AG04449 (cell line): ENCODE measurements around the gene PPP2R5D.
"Not testable (repeated sequence)": the region's sequence is repeated elsewhere in the genome, so short reads cannot be mapped to it uniquely, and the experiment has no call there.

ENCODE experiments used
- CTCF ChIA-PET: fragments of 350-600 bp; formaldehyde crosslinking; extraction: SDS; loops from one replicate; lab custom pipeline; 2021; ENCODE audit warnings: antibody characterized with exemption; lab: Yijun Ruan, JAX
- POLR2A ChIA-PET: fragments of 400-600, 350-600 bp; formaldehyde crosslinking; extraction: SDS; loops from one replicate; lab custom pipeline; 2020; ENCODE audit warnings: antibody characterized with exemption, inconsistent platforms; lab: Yijun Ruan, JAX
- DNase-seq: peaks from one replicate; pipeline ENCODE4 v3.0.0-alpha.2; 2010; ENCODE audit warnings: low read depth, low spot score
- H3K4me3 ChIP-seq: 2 replicates; pipeline ENCODE4 v1.5.1; 2011; ENCODE audit warnings: low read depth, mild to moderate bottlenecking, control low read depth, low read length
- CTCF ChIP-seq: IDR thresholded peaks from one replicate; pipeline ENCODE4 v1.5.1; 2011; ENCODE audit warnings: mild to moderate bottlenecking, moderate library complexity, low read length, control low read depth, inconsistent platforms; ENCODE audit not compliant: insufficient read depth; ENCODE audit errors: missing control alignments

The PPP2R5D gene

GRCh38 chr6:43037197-43037596, 52.8 kb downstream of the PPP2R5D start:
- DNase-seq = no peak
- CTCF ChIA-PET = no interaction called here
- H3K4me3 ChIP-seq = no peak overlapping the region
- no peak for TF ChIP-seq CTCF
- POLR2A ChIA-PET = no interaction called here

- DNase-seq = no peak
- TF ChIP-seq CTCF = no peak
- H3K4me3 ChIP-seq = no peak overlapping the region
- POLR2A ChIA-PET = interaction anchor here (0.7 to 0.9 kb wide), 3 partner anchors 13 to 16 kb away, joined by 3 read pairs; partner anchors contain the start of gene CUL7
- CTCF ChIA-PET = no interaction called here
Measured at GRCh38 chr6:43037706-43038105, 53.3 kb downstream of the PPP2R5D start.

- ChIA-PET POLR2A (interaction anchor here (0.9 kb wide), 1 partner anchor 14 kb away, joined by 3 read pairs; no protein-coding TSS in a partner anchor), CTCF (interaction anchor here (1.7 kb wide), 1 partner anchor 32 kb away, joined by 6 read pairs; no protein-coding TSS in a partner anchor)
- no peak overlapping the region for H3K4me3 ChIP-seq
- no peak for DNase-seq
- no peak for TF ChIP-seq CTCF
Measured at GRCh38 chr6:43038727-43039126, 54.4 kb downstream of the PPP2R5D start.

- H3K4me3 ChIP-seq = no peak overlapping the region
- no peak for TF ChIP-seq CTCF
- ChIA-PET CTCF (no interaction called here), POLR2A (no interaction called here)
- no peak for DNase-seq
Measured at GRCh38 chr6:43040542-43041257, 56.3 kb downstream of the PPP2R5D start.

- CTCF ChIA-PET, DNase-seq, H3K4me3 ChIP-seq, POLR2A ChIA-PET: not testable (repeated sequence)
Measured at GRCh38 chr6:43041475-43041874, 57.1 kb downstream of the PPP2R5D start.

GRCh38 chr6:43043310-43043709, 58.9 kb downstream of the PPP2R5D start:
- no peak for TF ChIP-seq CTCF
- ChIA-PET CTCF (interaction anchor here (0.7 to 0.8 kb wide), 2 partner anchors 11 to 99 kb away, joined by 3 read pairs; partner anchors contain the start of gene CUL7), POLR2A (interaction anchor here (0.6 kb wide), 1 partner anchor 1295 kb away, joined by 5 read pairs; no protein-coding TSS in a partner anchor)
- H3K4me3 ChIP-seq = no peak overlapping the region
- DNase-seq = no peak
